ENCODE data around the gene RNF213. TPM values are rescaled to one million over a fixed set of nuclear protein-coding genes. Genes with fewer than 3 reads are reported as not detected.

RNF213 gene
- total RNA-seq, 1 experiment from 2014 or later = 71.4 TPM

- no peak for ATAC-seq
- Histone ChIP-seq H2AFZ (ENCODE audit: low read length) (no peak overlapping the region), H3K4me2 (ENCODE audit: low read length) (no peak overlapping the region), H3K27me3 (ENCODE audit: low read length) (no peaks in the 10 kb centered on the region), H3F3A (ENCODE audit: low read length, unreplicated experiment) (no peaks in the 10 kb centered on the region), H3K4me3 (ENCODE audit: low read length) (no peak overlapping the region), H4K20me1 (ENCODE audit: low read length) (no peaks in the 10 kb centered on the region), H3K36me3 (ENCODE audit: low read depth, low read length) (peaks cover 47% of the 10 kb centered on the region), H3K9me3 (ENCODE audit: low read length) (no peaks in the 10 kb centered on the region), H3K4me1 (ENCODE audit: insufficient read depth, low read length) (no peaks in the 10 kb centered on the region; the same call in 1 of the 2 replicates), H3K9ac (ENCODE audit: low read length) (no peak overlapping the region), H3K79me2 (ENCODE audit: low read length) (no peaks in the 10 kb centered on the region), H3K9me2 (replicated peaks; ENCODE audit: low read length) (no peaks in the 10 kb centered on the region), H3K27ac (ENCODE audit: low read length) (no peak overlapping the region)
- intact Hi-C loops (cut with micrococcal nuclease) = no loop called here
- TF ChIP-seq EZH2 (IDR thresholded peaks at IDR 0.05; ENCODE audit: low read length, unreplicated experiment) (no peak), CTCF (conservative IDR thresholded peaks at IDR 0.05; ENCODE audit: low read depth, low read length) (no peak), EZH2phosphoT487 (IDR thresholded peaks at IDR 0.05; ENCODE audit: borderline replicate concordance, low read length) (no peak)
- BruUV-seq (replicated peaks) = no TSS peak
- ChIA-PET CTCF (no interaction called here), POLR2A (ENCODE audit: unreplicated experiment) (no interaction called here)
- no peak for DNase-seq
These were observed 92.5 kb downstream of the RNF213 start for GRCh38 chr17:80352991-80353665.

GRCh38 chr17:80353718-80354275 lies 93.1 kb downstream of the RNF213 start:
- Histone ChIP-seq H3F3A (ENCODE audit: low read length, unreplicated experiment) (no peaks in the 10 kb centered on the region), H3K4me3 (ENCODE audit: low read length) (no peak overlapping the region), H4K20me1 (ENCODE audit: low read length) (no peaks in the 10 kb centered on the region), H3K27me3 (ENCODE audit: low read length) (no peaks in the 10 kb centered on the region), H3K79me2 (ENCODE audit: low read length) (no peaks in the 10 kb centered on the region), H3K36me3 (ENCODE audit: low read depth, low read length) (peaks cover 45% of the 10 kb centered on the region), H2AFZ (ENCODE audit: low read length) (no peak overlapping the region), H3K4me2 (ENCODE audit: low read length) (no peak overlapping the region), H3K9me3 (ENCODE audit: low read length) (no peaks in the 10 kb centered on the region), H3K27ac (ENCODE audit: low read length) (no peak overlapping the region), H3K9ac (ENCODE audit: low read length) (no peak overlapping the region), H3K4me1 (ENCODE audit: insufficient read depth, low read length) (no peaks in the 10 kb centered on the region; the same call in 1 of the 2 replicates), H3K9me2 (replicated peaks; ENCODE audit: low read length) (no peaks in the 10 kb centered on the region)
- TF ChIP-seq EZH2 (IDR thresholded peaks at IDR 0.05; ENCODE audit: low read length, unreplicated experiment) (no peak), EZH2phosphoT487 (IDR thresholded peaks at IDR 0.05; ENCODE audit: borderline replicate concordance, low read length) (no peak), CTCF (conservative IDR thresholded peaks at IDR 0.05; ENCODE audit: low read depth, low read length) (no peak)
- DNase-seq = no peak
- BruUV-seq (replicated peaks) = no TSS peak
- no peak for ATAC-seq
- ChIA-PET POLR2A (ENCODE audit: unreplicated experiment) (no interaction called here), CTCF (no interaction called here)
- intact Hi-C loops (cut with micrococcal nuclease) = no loop called here

GRCh38 chr17:80354336-80354735 lies 93.7 kb downstream of the RNF213 start:
- H3K9me3 ChIP-seq (ENCODE audit: low read length) = no peaks in the 10 kb centered on the region
- intact Hi-C loops (cut with micrococcal nuclease) = no loop called here
- POLR2A ChIA-PET (ENCODE audit: unreplicated experiment) = no interaction called here
- no peaks in the 10 kb centered on the region for H4K20me1 ChIP-seq (ENCODE audit: low read length)
- H3K9ac ChIP-seq (ENCODE audit: low read length) = no peak overlapping the region
- no peak overlapping the region for H3K27ac ChIP-seq (ENCODE audit: low read length)
- no peak overlapping the region for H3K4me3 ChIP-seq (ENCODE audit: low read length)
- H3K27me3 ChIP-seq (ENCODE audit: low read length) = no peaks in the 10 kb centered on the region
- H3K4me2 ChIP-seq (ENCODE audit: low read length) = no peak overlapping the region
- no peaks in the 10 kb centered on the region; the same call in 1 of the 2 replicates for H3K4me1 ChIP-seq (ENCODE audit: insufficient read depth, low read length)
- DNase-seq (no peak), ATAC-seq (peak; percentile 29; the same call in 1 of the 2 replicates)
- H3K36me3 ChIP-seq (ENCODE audit: low read depth, low read length) = peaks cover 50% of the 10 kb centered on the region
- CTCF ChIA-PET = no interaction called here
- H2AFZ ChIP-seq (ENCODE audit: low read length) = no peak overlapping the region
- no peak for TF ChIP-seq CTCF (conservative IDR thresholded peaks at IDR 0.05; ENCODE audit: low read depth, low read length)
- no peak for TF ChIP-seq EZH2phosphoT487 (IDR thresholded peaks at IDR 0.05; ENCODE audit: borderline replicate concordance, low read length)
- no peak for TF ChIP-seq EZH2 (IDR thresholded peaks at IDR 0.05; ENCODE audit: low read length, unreplicated experiment)
- H3F3A ChIP-seq (ENCODE audit: low read length, unreplicated experiment) = no peaks in the 10 kb centered on the region
- no peaks in the 10 kb centered on the region for H3K79me2 ChIP-seq (ENCODE audit: low read length)
- H3K9me2 ChIP-seq (replicated peaks; ENCODE audit: low read length) = no peaks in the 10 kb centered on the region
- no TSS peak for BruUV-seq (replicated peaks)
